GM12878 (cell line): ENCODE results near the gene CDK2. TPM values are rescaled to one million over a fixed set of nuclear protein-coding genes. Genes with fewer than 3 reads are reported as not detected.

Experiments
- BRCA1 ChIP-seq: IDR thresholded peaks from 2 replicates; pipeline ENCODE4 v1.6.1; 2011; ENCODE audit warnings: low read depth, low read length, improper control_type of control experiment
- EZH2 ChIP-seq: IDR thresholded peaks from 2 replicates; pipeline ENCODE4 v1.6.1; 2012; ENCODE audit warnings: low read depth, mild to moderate bottlenecking, control low read depth, inconsistent platforms, low read length, borderline replicate concordance; ENCODE audit not compliant: control insufficient read depth
- FOXK2 ChIP-seq: fragments of 450-650 bp; IDR thresholded peaks from 2 replicates; pipeline ENCODE4 v1.6.1; 2017; ENCODE audit warnings: mild to moderate bottlenecking, moderate library complexity
- FOXM1 ChIP-seq: IDR thresholded peaks from 2 replicates; pipeline ENCODE4 v1.6.1; 2012; ENCODE audit warnings: low read depth, mild to moderate bottlenecking, inconsistent platforms, low read length, moderate library complexity
- GATAD2B ChIP-seq: fragments of 450-650 bp; conservative IDR thresholded peaks from 2 replicates; pipeline ENCODE4 v1.6.1; 2017; ENCODE audit warnings: low read depth, mild to moderate bottlenecking, moderate library complexity
- LARP7 ChIP-seq: fragments of 450-650 bp; IDR thresholded peaks from 2 replicates; pipeline ENCODE4 v1.6.1; 2017; ENCODE audit warnings: mild to moderate bottlenecking
- NKRF ChIP-seq: fragments of 450-650 bp; conservative IDR thresholded peaks from 2 replicates; pipeline ENCODE4 v1.6.1; 2017; ENCODE audit warnings: mild to moderate bottlenecking, moderate library complexity
- NR2C1 ChIP-seq: fragments of 450-650 bp; IDR thresholded peaks from 2 replicates; pipeline ENCODE4 v1.6.1; 2017; ENCODE audit warnings: antibody characterized with exemption, mild to moderate bottlenecking, moderate library complexity
- POLR2AphosphoS2 ChIP-seq: IDR thresholded peaks from 2 replicates; pipeline ENCODE4 v1.6.1; 2011; ENCODE audit warnings: low read depth, mild to moderate bottlenecking, low read length, improper control_type of control experiment, moderate library complexity
- RUNX3 ChIP-seq: IDR thresholded peaks from 2 replicates; pipeline ENCODE4 v1.6.1; 2012; ENCODE audit warnings: low read length, inconsistent platforms
- ZNF384 ChIP-seq: IDR thresholded peaks from 2 replicates; pipeline ENCODE4 v1.6.1; 2012; ENCODE audit warnings: low read depth, mild to moderate bottlenecking, low read length, improper control_type of control experiment, borderline replicate concordance
- ZNF687 ChIP-seq: fragments of 450-650 bp; IDR thresholded peaks from 2 replicates; pipeline ENCODE4 v1.6.1; 2017; ENCODE audit warnings: mild to moderate bottlenecking, moderate library complexity
- polyA plus RNA-seq, 11 experiments: library from polyadenylated mRNA; depleted of rRNA in 4 of 11; unstranded in 6 of 11; stranded (reverse) in 5 of 11; fragments of >200 nt; fragmentation: Nextera tagmentation in 4 of 11; fragmentation: Illumina TruSeq in 1 of 11; extraction: Ambion mirVana in 4 of 11; extraction: Trizol in 1 of 11; gene quantifications; 1 replicate in 1 of 11; 2 replicates in 10 of 11; pipeline versions ENCODE4 v1.2.1 to v1.2.3, GENCODE V29; 2011 to 2016; ENCODE audit warnings: inconsistent platforms in 2 of 11, missing spikeins in 2 of 11, low read depth in 1 of 11
- total RNA-seq, 4 experiments: library from RNA; depleted of rRNA in 3 of 4; stranded (reverse); fragments of >200 nt in 3 of 4; fragmentation: Illumina TruSeq in 1 of 4; extraction: Trizol in 1 of 4; gene quantifications; 2 replicates each; pipeline versions ENCODE4 v1.2.1 to v1.2.3, GENCODE V29; 2013 to 2021

The CDK2 gene
- total and polyA plus RNA-seq, 10 of the 15 experiments (the other 5 are each of a cell fraction or from before 2014, with no cell fraction given), result 13.1 to 138 (median 82.2) TPM

- TF ChIP-seq ZNF687, result peak; percentile 54; the same call in 1 of the 2 replicates
- no peak; the same call in 1 of the 2 replicates for TF ChIP-seq LARP7
- TF ChIP-seq ZNF384, result no peak
- 0 out of 2 replicates have a peak, but pooled peaks have one; percentile 7 for TF ChIP-seq FOXM1
- peak; percentile 28 for TF ChIP-seq NKRF
- no peak for TF ChIP-seq EZH2
- TF ChIP-seq NR2C1, result peak; percentile 93
- TF ChIP-seq FOXK2, result no peak
- no peak for TF ChIP-seq BRCA1
- peak; percentile 50; the same call in 1 of the 2 replicates for TF ChIP-seq POLR2AphosphoS2
- TF ChIP-seq GATAD2B, result no peak
- TF ChIP-seq RUNX3, result peak; percentile 17
Observed at GRCh38 chr12:55927588-55928502, 38.8 kb upstream of the CDK2 start, which contains the start of gene PYM1 (continued).
